GM11168 (cell line): ENCODE measurements around the gene CD59.
"Not testable (repeated sequence)": the region's sequence is repeated elsewhere in the genome, so short reads cannot be mapped to it uniquely, and the experiment has no call there.

Source experiments
- in situ Hi-C: fragments of 300-500 bp; cut with MboI; formaldehyde crosslinking; loops from one replicate; pipeline ENCODE4 v1.12.0; 2022; ENCODE audit warnings: low sequenced_read_pairs; ENCODE audit not compliant: unreplicated experiment

The CD59 gene

DNA sequence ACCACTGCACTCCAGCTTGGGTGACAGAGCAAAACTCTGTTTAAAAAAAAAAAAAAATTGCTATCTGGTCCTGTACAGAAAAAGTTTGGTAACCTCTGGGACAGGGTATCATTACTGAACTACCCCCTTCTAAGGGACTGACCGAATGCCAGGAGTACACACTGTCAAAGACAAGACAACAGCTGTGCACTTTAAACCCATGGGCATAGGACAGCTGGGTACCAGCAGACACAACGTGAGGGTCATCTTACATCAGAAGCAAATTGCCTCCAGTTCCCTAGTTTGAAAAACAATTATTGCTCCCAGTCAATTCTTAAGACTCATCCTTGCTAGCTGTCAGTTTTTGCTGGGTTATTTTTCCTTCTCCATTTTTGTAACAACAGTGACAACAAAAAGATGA, 17.8 kb downstream of the CD59 start:
- in situ Hi-C loops = no loop called here

DNA sequence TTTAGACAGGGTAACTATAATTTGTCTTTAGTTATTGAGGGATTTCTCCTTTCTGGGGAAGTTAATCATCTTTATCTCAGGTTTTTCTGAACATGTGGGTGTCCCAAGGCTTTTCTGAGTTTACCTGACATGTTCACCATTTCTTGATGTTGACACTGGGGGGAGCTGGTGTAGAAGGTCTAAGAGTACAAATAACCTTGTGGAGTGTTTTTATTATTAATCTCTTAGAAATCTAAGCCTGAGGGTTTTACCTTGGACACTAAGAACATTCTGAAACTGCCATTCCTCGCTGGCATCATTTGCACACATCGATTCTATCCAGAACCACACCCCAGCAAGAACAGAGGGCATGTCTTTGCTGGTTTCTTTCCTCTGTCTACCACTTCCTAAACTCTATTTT, 20.0 kb downstream of the CD59 start:
- in situ Hi-C loops = no loop called here

DNA sequence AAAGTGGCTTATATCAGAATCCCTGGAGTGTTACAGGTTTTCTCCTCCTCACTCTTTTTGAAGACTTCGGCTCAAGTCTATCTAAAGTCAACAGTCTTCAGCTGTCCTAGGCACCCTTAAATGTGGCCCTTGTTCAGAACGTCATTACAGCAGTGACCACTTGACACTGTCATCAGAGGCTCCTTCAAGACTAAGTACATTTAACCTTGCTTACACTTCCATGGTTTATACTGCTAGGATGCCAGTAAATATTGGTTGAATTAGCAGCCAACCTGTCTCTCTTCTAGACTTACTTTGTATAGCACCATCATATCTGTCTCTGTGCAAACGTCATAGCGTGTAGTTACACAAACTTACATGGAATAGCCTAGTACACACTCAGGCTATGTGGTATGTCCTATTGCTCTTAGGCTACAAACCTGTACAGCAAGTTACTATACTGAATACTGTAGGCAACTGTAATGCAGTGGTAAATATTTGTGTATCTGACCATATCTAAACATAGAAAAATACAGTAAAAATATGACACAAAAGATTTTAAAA, 22.3 kb downstream of the CD59 start:
- in situ Hi-C loops = no loop called here

DNA sequence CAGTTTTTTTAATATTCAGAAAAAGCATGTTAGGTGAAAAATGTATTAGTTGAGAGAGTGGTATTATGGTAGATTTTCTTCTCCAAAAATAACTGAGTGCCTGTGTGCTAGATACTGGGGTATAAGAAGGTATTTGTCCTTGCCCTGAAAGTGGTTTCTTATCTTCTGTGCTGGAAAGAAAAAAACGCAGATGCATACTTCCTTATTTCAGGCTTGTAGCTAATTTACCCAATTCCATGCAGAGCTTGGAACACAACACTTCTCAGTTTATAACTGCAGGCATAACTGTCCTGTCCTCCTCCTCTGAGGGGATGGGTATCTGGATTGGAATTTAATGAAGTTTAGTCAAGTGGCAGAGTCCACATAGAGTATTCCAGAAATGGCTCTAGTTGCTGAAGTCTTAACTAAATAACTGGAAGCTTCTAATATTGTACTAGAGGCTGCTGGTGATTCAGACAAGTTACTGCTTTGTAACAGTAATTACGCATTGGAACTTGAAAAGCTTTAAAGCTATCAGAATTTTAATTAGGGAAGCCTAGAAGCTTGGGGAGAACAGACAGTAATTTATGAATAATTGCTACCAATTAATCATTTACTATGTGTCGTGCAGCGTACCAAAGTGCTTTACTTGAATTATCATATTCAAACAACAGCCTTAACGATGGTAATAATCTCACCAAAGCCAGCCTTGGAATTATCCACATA, 22.9 kb downstream of the CD59 start:
- in situ Hi-C loops = no loop called here

DNA sequence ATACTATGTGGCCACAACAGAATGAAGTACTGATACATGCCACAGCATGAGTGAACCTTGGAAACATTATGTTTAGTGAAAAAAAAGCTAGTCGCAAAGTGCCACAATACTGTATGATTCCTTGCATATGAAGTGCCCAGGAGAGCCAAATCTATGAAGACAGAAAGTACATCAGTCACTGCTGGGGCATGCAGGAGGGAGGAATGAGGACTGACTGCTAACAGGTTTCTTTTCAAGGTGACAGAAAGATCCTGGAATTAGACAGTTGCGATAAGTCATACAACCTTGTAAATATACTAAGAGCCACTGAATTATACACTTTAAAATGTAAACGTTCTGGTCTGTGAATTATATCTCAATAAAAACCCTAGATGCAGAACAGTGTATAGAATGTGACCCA, 23.8 kb downstream of the CD59 start:
- in situ Hi-C loops = no loop called here

DNA sequence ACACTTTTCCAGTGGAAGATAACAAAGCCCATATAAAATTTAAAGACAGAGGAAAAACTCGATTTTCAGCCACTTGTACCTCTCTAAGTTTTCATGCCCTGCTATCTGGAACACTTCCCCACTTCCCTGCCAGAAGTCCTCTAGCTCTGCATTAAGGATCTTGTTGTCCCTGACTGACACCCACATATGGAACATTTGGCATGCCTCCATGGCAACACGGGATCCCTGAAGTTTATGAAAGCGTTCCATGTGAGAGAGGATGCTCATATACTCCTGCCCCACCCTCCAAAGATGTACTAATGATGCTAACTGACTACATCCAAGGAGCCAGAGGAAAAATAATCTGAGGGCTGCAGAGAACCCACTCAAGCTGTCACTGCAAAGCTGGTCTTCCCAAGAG, 26.8 kb downstream of the CD59 start:
- in situ Hi-C loops = no loop called here

DNA sequence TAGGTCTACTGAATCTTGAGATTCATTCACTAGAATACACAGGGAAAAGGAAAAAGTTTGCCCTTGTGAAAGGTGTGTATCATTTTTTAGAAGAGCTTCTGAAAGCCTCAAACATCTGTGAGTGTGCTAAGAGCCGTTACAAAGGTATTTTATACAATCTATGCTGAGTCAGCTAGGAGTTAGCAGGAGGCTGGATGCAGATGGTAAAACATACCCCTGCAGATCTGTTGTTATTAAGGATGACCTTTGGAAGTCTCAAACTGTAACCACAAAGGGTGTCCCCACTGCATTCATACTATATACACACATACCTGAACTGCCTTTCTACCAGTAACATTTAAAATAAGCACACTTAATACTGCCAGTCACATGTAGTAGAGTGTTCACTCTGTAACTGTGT, 27.2 kb downstream of the CD59 start:
- in situ Hi-C loops = no loop called here

DNA sequence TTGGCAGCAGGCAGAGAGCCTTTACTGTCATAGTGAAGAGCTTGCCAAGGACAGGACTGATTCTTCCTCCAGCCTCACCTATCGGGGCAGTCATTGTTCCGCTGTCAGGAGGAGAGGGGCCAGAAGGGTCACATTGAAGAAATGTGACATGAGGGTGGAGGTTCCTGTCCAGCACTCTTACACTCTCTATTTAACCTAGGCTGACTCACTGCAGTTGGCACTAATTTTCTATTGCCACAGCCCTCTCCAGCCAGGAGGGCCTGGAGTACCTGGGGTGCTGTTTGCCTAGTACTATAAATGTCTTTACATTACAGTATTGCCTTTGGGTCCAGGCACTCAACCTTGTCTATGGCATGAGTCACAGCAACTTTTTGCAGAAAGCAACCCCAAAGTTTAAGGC, 28.4 kb downstream of the CD59 start:
- in situ Hi-C loops = not testable (repeated sequence)

DNA sequence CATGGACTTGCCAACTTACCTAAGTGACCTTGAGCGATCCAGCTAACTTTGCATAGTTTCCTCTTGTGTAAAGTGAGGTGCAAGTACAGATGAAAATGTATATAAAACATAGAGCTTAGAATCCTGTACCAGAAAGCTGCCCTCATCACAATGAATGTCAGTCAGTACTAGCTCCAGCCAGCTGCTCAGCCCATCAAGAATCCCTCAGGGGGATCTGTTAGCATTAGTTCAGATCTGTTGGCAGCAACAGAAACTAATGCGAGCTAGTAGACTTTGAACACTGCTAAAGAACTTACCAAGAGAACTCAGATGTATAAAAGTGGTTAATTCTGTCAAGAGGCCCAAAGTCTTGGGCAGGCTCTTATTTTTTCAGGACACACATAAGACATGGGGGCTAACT, 29.3 kb downstream of the CD59 start:
- in situ Hi-C loops = no loop called here

DNA sequence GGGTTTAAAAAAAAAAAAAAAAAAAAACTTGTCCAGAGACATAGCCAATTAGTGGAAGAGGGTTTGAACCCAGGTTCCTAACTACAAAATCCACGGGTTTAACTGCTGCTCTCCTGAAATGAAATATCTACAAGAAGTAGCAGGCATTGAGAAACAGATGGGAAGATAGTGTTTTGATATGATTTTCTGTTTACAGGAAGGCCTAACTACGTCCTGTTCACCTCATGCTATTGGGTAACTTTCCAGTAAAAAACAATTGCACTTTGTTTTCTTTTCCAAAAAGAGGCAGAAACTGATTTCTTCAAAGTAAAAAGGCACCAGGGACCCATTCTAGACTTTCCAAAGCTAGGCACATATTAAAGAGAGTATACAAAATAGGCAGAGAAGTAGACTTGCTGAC, 29.7 kb downstream of the CD59 start:
- in situ Hi-C loops = no loop called here

DNA sequence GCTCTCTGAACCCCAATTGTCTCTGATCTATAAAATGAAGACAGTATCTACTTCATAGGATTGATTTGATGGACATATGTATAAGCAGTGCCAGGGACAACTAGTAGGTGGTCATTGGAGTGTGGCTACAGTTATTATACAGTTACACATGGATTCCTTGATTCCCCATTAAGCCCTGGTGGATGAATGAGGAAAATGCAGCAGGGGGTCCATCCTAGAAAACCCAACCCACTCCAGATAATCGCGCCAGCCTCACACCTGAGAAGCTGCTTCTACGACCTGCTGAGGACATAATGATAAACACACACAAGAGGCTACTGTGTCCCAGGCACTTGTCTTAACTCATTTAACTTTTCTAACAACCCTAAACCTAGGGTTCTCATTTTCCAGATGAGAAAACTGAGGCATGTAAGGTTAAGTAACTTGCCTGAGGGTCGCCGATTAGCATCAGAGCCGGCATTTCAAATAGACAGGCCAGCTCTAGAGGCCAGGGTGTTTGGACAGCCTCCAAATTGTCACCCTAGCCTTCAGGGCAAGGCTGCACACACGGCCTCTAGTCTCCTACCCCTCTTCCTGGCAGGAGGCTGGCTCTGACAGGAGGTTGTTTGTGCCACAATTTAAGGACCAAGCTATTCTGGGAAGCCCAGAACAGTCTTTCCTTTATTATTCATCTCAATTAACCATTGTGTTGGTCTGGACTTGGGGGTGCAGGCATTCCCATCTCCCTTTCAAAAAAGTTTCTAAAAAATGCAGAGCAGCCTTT, 31.8 kb downstream of the CD59 start:
- in situ Hi-C loops = no loop called here

DNA sequence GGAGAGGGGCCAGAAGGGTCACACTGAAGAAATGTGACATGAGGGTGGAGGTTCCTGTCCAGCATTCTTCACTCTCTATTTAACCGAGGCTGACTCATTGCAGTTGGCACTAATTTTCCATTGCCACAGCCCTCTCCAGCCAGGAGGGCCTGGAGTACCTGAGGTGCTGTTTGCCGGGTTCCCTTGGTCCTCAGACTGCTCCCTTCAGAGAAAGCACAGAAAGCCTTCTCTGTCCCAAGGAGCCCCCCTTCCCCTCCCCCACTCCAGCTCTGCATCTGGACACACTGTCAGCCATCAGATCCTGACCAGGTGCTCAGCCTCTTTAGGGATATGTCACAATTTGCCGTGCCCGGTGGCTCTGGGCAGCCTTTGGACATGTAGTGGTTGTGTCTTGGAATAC, 32.4 kb downstream of the CD59 start:
- in situ Hi-C loops = no loop called here

DNA sequence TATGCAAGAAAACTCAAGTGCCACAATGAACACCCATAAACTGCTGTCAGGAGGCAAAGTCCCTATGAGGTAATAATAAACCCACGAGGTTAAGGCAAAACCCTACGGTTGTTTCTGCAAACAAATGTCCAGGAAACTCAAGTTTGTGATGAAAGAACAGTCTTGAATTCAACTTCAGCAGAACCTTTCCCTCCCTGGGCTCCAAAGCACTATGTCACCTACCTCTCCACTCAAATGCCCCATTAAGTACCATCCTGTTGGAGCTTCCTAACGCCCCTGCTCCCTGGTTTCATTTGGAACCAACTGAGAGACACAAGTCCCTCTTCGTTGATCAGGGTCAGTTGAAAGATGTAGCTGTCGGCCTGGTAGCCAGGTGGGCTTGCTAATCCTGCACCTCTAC, 33.0 kb downstream of the CD59 start:
- in situ Hi-C loops = no loop called here

DNA sequence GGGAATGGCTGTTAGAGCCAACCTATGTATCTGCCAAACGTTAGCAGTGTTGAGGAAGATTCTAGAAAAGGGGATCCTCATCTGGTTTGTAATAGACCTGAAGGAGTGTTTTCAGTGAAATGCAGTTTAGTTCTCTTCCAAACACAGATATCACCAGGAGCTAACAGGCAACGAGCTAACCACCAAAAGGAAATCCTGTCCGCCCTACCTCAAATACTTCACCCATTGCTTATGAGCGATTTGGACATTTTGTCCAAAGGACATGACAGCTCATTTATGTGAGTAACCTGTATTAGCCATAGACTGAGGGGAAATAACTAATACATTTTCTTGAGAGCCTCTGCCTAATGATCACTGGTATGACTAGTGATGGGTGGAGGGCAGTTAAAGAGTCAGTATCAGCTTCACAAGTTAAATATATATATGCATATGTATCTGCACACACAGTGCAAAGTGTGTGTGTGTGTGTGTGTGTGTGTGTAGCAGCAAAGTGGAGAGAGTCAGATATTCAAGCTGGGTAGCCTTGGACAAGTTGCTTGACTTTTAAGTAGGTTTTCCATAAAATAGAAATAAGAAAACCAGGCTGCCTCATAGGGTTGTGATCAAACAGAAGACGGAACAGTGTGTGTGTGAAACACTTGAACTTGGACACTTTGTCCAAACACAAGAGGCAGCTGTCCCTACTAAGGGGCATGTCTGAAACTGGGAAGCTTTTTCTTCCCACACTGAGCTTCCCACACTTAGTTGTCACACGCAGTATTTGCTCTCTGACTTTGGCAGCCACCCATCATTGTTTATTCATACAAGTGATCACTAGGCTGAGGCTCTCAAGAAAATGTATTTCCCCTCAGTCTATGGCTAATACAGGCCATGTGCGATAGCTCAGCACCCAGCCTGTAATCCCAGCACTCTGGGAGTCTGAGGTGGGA, 34.7 kb downstream of the CD59 start:
- in situ Hi-C loops = no loop called here

DNA sequence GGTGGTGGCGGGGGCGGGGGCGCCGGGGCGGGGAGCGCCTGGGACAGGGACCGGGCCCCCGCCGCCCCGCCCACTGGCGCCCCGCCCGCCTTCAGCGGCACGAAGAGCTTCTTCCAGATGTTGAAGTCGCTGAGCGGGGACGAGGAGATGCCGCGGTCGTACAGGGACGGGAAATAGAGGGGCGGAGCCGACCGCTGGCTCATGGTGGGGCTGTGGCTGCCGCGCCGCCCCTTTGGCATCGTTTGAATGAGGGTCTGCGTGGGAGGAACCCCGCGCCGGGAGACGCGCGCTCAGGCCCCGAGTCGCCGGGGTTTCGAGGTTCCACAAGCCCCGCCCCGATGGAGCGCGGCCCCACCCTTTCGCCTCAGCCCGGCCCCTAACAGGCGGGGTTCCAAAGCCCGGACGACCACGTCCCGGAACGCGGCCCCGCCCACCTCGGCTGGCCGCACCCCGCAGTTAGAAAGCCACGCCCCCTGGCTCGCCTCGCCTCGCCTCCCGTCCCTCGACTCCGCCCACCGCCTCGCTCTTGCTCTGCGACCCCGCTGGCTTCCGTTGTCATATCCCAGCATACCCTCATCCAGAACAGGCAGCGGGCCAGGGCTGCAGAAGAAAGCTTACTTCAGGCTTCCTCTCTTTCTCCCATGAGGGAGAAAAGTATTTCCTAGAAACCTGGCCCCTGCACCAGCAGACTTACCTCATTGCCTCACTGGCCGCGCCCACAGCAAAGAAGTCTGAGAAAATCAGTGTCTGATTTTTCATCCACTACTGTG, 35.5 kb downstream of the CD59 start, which contains the start of gene C11orf91:
Gene C11orf91 (minus strand): TSS at position 325 of the 770 bp plus-strand sequence. CDS start 86 bp downstream, at position 239.
- in situ Hi-C loops = no loop called here

DNA sequence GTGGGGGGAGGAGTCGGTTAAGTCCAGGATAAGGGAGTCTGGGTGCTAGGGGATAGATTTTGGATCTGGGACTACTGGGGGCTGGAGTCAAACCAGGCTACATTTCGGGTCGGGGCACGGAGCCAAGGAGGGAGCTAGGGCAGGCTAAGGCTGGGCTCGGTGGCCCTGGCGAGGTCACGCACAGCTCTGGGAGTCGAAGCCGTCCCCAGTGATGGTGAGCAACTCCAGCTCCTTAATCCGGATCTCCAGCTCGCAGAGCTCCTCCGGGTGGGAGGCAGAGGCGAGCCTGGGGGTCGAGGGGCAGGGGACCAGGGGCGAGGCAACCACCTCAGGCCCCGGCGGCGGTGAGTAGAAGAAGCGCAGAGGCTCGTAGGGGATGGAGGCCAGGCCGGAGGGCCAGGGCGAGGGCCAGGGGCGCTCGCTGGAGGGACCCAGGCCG, 36.1 kb downstream of the CD59 start:
- in situ Hi-C loops = no loop called here

DNA sequence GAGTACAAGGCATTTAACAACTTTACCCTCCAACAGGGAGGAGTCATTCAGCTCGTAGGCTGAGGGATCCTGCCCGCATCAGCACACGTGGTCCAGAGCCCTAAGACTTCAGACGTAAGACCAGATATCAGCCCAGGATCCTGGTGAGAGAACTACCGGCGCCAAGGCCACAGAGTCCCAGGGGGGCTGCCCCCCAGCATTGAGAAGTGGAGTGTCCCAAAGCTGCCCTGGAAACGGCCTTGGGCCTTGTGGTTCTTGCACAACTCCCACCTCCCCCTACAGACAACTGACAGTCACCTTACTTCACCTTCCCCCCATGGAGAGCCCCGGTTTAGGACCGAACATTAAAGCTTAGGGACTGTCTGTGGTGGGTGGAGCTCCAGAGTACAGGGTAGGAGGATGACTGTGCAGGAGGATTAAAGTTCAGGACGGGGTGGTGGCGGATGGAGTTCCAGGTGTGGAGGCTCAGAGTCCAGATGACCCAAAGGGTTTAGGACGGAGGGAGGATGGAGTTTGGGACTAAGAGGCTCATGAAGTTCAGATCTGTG, 36.6 kb downstream of the CD59 start:
- in situ Hi-C loops = no loop called here

DNA sequence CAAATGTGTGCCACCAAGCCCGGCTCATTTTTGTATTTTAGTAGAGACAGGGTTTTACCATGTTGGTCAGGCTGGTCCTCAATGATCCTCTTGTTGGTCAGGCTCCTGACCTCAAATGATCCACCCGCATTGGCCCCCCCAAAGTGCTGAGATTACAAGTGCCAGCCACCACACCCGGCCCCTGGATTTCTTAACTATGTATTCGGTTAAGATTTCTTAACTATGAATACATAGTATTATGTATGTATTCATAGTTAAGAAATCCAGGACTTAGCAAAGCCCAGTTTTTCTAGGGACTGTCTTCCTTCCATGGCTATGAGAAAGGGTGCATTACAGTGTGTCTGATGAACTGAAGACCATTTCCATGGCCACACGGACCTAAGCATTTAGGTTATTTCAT, 37.3 kb downstream of the CD59 start:
- in situ Hi-C loops = no loop called here

DNA sequence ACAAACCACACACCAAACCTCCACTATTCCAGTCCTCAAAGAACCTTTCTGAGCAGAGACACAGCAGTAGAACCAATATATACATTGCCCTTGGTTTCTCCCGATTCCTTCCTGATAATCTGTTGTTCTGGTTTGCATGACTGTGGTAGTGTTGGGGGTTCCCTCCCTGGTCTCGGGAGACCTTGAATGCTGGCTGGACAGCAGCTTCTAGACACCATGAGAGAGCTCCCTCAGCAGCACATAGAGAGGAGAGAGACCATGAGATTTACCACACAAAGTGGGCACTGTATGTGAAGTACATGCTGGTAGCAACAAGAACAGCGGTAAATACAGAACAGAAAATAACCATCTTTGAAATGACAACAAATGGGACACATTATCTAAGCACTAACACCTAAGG, 38.2 kb downstream of the CD59 start:
- in situ Hi-C loops = no loop called here
